Stimulated activated naive CD8-positive, alpha-beta T cell treated with anti-CD3 and anti-CD28 coated beads, Interleukin-15, Interleukin-2, amounts not matched to agents 100 U/mL and 50 U/mL, for 24 hours (primary cell): ENCODE data around the gene DLGAP3.
A peak's percentile ranks its signal among the peaks of the same experiment; 100 is the strongest.
"Not testable (repeated sequence)": the region's sequence is repeated elsewhere in the genome, so short reads cannot be mapped to it uniquely, and the experiment has no call there.

Experiments
- ATAC-seq: fragments of 150-1000 bp; cut with Tn5 transposase; one replicate; pipeline ENCODE4 v1.10.0; 2021
- DNase-seq: peaks from one replicate; pipeline ENCODE4 v3.0.0; 2021

The DLGAP3 gene, protein sequence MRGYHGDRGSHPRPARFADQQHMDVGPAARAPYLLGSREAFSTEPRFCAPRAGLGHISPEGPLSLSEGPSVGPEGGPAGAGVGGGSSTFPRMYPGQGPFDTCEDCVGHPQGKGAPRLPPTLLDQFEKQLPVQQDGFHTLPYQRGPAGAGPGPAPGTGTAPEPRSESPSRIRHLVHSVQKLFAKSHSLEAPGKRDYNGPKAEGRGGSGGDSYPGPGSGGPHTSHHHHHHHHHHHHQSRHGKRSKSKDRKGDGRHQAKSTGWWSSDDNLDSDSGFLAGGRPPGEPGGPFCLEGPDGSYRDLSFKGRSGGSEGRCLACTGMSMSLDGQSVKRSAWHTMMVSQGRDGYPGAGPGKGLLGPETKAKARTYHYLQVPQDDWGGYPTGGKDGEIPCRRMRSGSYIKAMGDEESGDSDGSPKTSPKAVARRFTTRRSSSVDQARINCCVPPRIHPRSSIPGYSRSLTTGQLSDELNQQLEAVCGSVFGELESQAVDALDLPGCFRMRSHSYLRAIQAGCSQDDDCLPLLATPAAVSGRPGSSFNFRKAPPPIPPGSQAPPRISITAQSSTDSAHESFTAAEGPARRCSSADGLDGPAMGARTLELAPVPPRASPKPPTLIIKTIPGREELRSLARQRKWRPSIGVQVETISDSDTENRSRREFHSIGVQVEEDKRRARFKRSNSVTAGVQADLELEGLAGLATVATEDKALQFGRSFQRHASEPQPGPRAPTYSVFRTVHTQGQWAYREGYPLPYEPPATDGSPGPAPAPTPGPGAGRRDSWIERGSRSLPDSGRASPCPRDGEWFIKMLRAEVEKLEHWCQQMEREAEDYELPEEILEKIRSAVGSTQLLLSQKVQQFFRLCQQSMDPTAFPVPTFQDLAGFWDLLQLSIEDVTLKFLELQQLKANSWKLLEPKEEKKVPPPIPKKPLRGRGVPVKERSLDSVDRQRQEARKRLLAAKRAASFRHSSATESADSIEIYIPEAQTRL

DNA sequence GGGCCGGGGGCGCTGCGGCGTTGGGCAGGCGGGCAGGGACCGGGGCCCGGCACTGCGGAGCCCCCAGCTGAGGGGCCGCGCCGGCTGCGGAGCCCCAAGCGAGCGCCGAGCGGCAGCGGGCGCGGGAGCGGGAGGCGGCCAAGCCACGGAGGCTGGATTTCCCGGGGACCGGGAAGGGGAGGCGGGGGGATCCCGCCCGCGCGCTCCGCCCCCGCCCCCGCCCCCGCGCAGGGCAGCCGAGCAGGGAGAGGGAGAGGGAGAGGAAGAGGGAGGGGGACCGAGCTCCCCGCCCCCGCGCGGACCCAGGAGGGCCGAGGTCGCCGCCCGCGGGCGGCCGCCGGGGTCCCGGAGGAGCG, at the start of gene DLGAP3:
Gene DLGAP3 (minus strand): TSS at position 154 of the 356 bp plus-strand sequence. CDS start 24,267 bp downstream, outside the sequence.
- DNase-seq: peak; percentile 12
- ATAC-seq: peak; percentile 12

DNA sequence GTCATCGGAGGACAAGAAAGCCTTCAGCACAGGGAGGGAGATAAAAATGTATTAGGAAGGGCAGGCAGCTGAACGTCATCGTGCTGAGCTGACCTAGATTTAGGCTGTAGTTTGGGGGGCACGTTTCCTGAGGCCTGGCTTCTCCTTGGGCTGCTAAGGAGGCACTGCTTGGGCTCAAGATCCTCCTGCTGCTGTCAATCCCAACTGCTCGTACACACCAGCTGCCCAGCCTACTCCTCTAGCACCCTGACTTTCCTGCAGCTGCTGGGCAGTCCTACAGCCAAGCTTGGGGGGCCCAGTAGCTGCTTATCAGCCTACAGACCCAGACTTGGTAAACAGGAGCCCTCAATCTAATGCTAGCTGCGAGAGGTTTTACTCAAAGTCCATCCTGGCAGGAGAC, 49.5 kb upstream of the DLGAP3 start:
- no peak for ATAC-seq

DNA sequence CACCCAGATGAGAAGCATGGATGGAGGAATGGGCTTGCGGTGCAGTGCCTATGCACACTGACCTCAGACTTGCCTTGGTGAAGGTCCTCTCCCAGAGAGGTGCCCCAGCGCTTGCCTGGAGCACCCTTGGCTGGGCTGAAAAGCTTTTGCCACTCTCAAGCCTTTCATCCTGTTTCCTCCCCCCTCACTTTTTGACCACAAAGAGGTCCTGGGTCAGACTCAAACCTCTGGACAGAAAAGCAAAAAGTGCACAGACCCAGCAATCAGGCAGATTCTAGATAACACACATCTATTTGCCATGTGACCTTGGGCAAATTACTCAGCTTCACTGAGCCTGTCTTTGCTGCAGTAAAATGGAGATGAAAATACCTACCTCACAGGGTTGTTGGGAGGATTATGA, 48.4 kb upstream of the DLGAP3 start:
- ATAC-seq (no peak), DNase-seq (no peak)

More for the DNA sequence above, 49.5 kb upstream of the DLGAP3 start:
- no peak for DNase-seq

DNA sequence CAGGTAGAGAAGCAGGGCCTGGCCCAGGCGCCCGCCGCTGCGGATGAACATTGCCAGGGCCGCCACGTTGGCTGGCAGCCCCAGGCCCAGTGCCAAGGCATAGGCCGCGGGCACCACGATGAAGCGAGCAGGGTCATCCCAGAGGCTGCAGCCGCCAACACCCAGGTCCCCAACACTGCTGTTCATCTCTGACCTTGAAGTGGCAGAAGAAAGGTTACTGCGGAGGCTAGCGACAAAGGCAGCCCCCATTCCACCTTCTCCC, 47.7 kb upstream of the DLGAP3 start:
- ATAC-seq (no peak), DNase-seq (no peak)

DNA sequence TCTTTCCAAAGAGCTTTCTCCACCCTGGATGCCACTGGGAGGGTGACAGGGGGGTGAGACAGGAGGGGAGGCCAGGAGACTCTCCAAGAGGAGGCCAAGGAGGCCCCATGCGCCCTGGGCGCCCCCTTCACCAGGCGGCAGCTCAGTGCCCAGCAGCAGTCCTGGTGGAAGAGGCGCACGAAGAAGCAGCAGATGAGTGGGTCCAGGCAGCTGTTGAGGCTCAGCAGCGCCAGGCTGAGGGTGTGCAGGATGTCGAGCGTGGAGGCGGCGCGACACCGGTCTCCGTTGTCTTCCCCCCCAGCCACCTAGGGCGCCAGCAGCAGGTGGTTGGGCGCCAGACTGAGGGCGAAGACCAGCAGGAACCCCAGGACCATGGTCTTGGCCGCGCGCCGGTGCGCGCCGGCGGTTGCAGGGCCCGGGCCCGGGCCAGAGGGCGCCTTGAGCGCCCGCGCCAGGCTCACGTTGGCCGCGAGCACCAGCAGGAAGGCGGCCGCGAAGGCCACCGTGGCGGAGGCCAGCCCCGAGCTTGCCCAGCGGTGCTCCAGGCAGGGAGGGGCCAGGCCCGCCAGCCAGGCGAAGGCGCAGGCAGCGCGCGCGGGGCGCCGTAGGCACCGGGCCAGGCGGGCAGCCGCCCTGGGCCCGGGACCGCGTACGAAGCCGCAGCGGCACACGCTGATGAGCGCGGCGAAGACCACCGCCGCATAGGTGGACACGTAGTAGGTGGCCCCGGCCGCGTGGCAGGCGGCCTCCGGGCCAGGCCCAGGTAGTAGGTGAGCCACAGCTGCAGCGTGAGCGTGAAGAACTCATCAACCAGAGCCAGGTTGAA, 47.1 kb upstream of the DLGAP3 start:
- DNase-seq (no peak), ATAC-seq (no peak)

DNA sequence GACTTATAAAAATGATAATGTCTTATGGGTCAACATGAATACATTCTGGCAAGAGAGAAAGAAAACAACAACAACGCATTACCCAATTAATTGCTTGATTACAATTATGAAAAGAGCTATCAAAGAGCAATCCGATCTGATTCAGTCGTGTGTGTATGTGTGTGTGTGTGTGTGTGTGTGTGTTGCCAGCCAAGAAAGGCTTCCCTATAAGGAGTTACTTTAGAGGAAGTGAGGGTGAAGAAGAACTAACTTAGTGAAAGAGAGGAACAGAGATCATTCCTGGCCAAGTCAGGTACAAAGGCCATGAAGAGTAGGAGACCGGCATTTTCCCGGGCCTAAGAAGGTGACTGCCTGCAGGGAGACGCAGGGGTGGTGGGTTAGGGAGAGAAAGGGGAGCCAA, 46.3 kb upstream of the DLGAP3 start:
- ATAC-seq: no peak
- DNase-seq: no peak

DNA sequence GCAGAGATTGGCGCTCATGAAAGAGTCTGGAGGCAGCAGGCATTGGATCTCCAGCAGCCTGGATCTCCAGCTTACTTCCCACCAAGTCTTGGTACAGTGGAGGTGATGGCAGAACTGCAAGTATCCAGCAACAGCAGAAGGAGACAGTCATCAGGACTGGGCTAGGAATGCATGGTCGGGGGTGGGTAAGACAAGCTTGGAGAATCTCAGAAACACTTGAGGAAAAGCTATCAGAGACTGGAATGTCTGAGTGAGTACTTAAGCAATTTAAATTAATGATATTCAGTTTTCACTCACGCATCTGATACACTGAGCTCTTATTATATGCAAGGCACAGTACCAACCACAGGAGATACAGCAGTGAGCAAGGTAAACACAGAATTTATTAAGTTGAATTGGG, 45.9 kb upstream of the DLGAP3 start:
- DNase-seq (no peak), ATAC-seq (no peak)

DNA sequence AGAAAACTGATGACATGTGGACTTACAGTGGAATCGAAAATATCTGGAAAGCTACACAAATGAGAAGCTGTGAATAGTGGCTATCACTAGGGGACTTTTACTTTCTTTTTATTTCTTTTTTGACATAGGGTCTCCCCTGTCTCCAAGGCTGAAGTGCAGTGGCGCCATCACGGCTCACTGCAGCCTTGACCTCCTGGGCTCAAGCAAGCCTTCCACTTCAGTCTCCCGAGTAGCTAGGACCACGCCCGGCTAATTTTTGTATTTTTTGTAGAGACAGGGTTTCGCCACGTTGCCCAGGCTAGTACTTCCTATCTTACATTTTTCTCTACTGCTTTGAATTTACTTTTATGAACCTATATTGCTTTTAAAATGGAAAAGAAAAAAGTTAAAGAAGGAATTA, 45.2 kb upstream of the DLGAP3 start:
- ATAC-seq (no peak), DNase-seq (no peak)

DNA sequence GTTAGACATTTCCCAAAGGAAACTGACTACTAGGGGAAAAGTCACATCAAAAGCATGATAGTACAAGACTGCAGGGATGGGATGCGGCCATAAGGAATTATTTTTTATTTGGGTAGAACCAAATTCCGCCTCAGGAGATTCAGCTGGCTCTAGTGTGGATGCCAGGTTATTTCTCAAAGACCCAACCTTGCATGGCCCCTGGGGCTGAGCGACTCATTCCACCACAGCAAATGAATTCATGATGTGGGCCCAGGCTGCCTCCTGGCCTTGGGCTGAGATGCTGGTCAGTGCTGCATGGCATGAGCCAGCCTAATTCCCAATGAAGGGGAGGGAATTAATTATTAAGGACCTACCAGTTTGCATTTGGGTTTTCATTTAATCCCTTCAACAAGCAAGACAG, 43.9 kb upstream of the DLGAP3 start:
- ATAC-seq: no peak

DNA sequence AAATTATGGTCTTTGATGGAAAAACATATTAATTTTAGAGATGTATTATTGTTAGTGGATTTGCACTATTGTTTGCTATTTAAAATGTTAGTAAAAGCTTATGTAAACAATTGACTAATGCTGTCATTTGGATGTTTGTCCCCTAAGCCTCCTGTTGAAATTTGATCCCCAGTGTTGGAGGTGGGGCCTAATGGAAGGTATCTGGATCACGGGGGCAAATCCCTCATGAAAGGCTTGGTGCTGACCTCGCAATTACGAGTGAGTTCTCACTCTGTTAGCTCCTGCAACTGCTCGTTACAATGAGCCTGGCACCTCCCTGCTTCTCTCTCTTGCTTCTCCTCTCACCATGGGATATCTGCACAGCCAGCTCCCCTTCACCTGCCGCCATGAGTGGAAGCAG, 41.4 kb upstream of the DLGAP3 start:
- DNase-seq: no peak
- no peak for ATAC-seq

More for the DNA sequence above, 43.9 kb upstream of the DLGAP3 start:
- no peak for DNase-seq

DNA sequence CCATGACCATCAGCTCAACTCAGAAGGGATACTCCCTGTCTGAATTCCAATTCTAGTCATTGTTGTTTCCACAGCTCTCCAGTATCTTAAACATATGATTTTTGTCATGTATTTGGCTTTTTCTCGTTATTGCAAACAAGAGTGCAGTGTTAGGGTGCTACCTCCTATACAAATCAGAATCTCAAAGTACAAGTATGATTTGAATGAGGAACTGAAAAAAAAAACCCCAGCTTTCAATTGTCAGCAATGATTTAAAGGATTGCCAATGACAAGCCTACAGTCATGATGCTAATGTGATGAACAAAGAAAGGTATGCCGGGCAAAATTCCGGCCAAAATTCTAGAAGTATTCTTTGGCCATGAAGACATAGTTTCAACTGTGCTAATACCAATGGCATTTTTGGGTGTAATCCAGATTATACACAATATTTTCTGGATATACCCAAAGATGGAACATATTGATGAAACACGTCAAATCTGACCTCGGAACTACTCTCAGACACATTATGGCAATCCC, 40.8 kb upstream of the DLGAP3 start:
- DNase-seq: no peak
- no peak for ATAC-seq

DNA sequence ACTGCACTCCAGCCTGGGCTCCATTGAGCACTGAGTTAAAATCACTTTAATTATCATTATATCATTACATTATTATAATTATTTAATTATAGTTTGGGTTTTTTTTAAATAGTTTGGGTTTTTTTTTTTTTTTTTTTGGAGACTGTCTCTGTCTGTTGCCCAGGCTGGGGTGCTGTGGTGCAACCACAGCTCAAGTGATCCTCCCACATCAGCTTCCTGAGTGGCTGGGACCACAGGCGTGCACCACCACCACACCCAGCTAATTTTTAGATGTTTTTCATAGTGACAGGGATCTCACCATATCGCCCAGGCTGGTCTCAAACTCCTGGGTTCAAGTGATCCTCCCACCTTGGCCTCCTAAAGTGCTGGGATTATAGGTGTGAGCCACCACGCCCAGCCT, 38.8 kb upstream of the DLGAP3 start:
- ATAC-seq, DNase-seq: not testable (repeated sequence)

DNA sequence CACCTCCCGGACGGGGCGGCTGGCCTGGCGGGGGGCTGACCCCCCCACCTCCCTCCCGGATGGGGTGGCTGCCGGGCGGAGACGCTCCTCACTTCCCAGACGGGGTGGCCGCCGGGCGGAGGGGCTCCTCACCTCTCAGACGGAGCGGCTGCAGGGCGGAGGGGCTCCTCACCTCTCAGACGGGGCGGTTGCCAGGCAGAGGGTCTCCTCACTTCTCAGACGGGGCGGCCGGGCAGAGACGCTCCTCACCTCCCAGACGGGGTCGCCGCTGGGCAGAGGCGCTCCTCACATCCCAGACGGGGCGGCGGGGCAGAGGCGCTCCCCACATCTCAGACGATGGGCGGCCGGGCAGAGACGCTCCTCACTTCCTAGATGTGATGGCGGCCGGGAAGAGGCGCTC, 38.2 kb upstream of the DLGAP3 start:
- not testable (repeated sequence) for ATAC-seq

DNA sequence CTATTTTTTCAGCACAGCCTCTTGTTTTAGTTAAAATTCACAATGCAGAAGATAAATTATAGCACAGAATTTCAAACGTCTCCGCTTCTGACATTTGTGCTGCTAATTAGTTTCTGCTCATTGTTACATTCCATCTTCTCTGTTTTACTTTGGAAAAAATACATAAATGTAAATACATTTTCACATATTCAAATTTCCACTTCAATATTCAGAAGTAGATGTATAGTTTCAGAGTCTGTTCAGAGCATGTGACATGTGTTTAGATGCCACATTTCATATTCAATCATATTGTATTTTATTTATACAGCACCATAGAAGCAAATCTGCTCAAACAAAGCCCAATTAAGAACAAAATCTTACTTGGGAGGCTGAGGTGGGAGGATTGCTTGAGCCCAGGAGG, 36.1 kb upstream of the DLGAP3 start:
- no peak for DNase-seq
- ATAC-seq: no peak

More for the DNA sequence above, 38.2 kb upstream of the DLGAP3 start:
- DNase-seq: not testable (repeated sequence)

DNA sequence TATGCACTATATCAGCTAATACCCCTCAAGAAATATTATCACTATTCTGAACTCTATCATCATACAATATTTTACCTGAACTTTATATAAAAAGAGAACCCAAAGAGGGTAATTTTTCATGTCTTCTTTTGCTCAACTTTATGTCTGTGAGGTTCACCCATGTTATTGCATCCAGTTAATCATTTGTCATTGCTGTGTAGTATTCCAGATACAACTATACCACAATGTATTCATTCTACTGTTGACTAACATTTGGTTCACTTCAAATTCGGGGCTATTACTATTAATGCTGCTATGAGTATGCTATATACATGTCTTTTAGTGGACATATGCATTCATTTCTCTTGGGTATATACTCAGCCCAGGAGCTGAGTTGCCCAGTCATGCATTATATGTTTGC, 21.0 kb upstream of the DLGAP3 start:
- no peak for DNase-seq
- ATAC-seq: no peak

DNA sequence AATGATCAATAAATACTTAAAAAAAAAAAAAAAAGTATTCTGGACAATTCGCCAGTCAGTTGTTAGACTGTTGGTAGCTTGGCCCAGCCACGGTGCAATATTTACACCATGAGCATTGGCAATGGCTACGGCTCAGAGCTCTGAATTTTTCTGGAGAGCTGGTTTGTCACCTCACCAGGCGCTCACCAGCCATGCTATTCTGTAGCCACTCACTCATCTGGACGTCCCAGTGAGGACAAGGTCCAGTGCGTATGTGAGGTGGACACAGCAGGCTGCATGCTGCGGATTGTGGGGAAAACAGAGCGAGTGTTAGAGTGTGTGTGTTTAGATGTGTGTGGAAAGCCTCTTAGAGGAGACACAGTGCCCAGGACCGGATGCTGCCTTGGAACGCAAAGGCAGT, 19.3 kb upstream of the DLGAP3 start:
- DNase-seq, ATAC-seq: not testable (repeated sequence)

DNA sequence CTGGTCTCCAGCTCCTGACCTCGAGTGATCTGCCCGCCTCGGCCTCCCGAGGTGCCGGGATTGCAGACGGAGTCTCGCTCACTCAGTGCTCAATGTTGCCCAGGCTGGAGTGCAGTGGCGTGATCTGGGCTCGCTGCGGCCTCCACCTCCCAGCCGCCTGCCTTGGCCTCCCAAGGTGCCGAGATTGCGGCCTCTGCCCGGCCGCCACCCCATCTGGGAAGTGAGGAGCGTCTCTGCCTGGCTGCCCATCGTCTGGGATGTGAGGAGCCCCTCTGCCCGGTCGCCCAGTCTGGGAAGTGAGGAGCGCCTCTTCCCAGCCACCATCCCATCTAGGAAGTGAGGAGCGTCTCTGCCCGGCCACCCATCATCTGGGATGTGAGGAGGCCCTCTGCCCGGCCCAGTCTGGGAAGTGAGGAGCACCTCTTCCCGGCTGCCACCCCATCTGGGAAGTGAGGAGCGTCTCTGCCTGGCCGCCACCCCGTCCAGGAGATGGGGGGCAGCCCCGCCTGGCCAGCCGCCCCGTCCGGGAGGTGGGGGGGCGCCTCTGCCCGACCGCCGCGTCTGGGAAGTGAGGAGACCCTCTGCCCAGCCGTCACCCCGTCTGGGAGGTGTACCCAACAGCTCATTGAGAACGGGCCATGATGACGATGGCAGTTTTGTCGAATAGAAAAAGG, 18.3 kb upstream of the DLGAP3 start:
- DNase-seq, ATAC-seq: not testable (repeated sequence)

DNA sequence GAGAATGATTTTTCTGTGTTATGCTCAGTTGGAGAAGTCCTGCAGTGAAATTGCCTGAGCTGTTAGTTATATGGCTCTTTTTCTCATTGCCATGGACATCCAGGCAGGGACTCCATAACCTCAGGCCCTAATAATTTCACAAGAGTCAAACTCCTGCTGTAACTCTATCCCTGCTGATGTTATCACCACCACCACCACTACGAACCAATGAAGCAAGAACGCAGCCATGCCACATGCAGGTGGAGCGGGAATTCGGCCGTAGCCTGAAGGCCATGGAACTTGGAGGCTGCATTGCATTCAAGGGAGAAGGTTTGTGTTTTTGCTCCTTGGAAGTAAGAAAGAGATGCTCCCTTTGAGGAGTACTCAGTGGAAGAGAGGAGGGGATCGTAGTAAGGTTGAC, 16.8 kb upstream of the DLGAP3 start:
- DNase-seq: no peak
- ATAC-seq: no peak

DNA sequence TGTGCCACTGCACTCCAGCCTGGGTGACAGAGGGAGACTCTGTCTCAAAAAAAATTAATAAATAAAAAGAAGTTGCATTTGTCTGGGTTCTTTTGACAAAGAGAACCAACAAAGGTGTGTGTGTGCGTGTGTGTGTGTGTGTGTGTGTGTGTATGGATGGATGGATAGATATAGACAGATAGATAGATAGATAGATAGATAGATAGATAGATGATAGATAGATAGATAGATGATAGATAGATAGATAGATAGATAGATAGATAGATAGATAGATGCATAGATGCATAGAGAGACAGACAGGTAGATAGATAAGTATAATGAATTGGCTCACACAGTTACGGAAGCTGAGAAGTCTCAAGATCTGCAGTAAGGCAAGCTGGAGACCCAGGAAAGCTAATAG, 12.3 kb upstream of the DLGAP3 start:
- DNase-seq, ATAC-seq: not testable (repeated sequence)

DNA sequence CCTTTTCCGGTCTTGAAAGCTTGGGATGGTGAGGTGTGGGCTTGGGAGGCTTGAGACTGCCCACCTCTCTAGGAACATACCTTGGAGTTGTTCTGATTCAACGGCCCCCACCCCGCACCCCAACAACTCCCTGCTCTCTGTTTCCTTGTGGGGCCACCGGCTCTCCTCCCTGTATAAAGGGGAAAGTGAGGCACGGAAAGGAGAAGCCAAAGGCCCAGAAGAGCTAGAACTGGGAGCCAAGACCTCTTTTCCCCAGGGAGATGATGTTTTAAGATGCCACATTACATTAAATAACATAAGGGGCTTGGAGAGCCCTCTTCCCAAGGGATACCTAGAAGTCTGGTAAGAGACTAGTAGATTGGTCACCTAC, 1.2 kb upstream of the DLGAP3 start:
- DNase-seq (no peak), ATAC-seq (no peak)

DNA sequence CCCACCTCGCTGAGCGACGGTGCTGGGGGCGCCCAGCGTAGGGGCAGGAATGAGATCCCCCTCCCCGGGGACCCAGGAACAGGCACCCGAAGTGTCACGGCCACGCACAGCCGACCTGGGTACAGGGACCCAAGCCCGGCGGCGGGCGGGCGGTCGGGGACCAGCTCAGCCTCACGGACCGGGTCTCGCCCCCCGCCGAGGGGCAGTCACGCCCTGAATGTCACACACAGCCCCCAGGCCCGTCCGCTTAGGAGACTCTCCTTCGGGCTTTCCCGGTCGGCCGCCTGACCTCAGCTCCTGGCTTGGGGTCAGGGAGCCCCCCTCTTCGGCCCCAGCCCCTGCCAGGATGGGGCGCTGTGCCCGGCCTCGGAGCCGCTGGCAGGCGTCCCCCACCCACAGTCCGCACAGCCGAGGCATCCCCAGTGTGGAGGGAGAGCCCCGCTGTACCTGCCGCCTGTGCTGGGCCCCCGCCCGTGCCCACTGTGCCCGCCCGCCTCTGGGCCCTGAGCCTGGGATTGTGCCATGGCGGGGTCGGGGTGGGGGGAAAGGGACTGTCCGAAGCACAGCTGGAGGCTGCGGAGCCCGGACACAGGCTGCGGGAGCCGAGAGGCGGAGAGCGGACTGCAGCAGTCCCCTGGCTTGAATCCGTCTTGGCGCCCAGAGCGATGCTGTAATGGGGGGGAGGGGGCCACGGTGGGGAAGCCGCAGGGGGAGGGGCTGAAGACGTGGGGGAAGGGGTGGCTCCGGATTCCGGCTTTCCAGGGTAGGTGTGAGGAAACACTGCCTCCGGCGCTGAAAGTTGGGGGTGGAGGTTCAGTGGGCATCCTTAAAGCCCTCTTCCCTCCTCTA, 627 bp upstream of the DLGAP3 start:
- peak; percentile 37 for ATAC-seq
- no peak for DNase-seq
